GM12892 (cell line): ENCODE measurements around the gene DDX60.

Experiments
- POLR2A ChIP-seq: IDR thresholded peaks from 2 replicates; pipeline ENCODE4 v1.6.1; 2011; ENCODE audit warnings: low read depth, low read length, control low read depth
- POLR2AphosphoS5 ChIP-seq: IDR thresholded peaks from 2 replicates; pipeline ENCODE4 v1.6.1; 2011; ENCODE audit warnings: low read depth, low read length, control low read depth

DNA sequence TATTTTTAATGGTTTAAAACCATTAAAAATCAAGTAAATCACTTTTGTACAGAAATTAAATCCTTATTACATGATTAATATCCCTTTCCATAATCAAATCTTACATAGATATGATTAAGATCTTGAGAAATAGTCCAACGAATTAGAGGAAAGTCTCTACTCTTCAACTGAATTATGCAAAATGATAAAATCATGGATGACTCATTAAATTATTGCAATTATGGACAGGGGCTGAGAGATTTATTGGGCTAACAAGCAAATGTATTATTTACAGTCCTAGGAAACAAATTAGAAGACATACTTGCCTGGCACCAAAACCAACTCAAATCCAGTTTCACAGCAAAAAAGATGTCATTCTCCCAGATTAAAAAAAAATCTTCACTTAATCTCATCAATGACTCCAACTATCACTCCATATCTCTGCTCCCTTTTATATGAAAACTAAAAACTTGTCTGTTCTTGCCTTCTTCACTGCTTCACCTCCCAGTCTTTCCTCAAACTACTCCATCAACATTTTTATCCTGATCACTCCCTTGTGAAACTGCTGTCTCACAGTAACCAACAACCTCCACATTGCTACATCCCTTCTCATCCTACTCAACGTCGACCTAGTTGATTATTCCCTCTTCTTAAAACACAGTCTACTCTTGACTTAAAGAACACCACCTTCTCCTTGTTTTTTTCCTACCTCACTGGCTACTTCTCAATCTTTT, 18.4 kb upstream of the DDX60 start:
- TF ChIP-seq POLR2A (no peak), POLR2AphosphoS5 (no peak)
